ENCODE measurements around the gene BIRC5.
A peak's percentile ranks its signal among the peaks of the same experiment; 100 is the strongest.

BIRC5 gene

DNA sequence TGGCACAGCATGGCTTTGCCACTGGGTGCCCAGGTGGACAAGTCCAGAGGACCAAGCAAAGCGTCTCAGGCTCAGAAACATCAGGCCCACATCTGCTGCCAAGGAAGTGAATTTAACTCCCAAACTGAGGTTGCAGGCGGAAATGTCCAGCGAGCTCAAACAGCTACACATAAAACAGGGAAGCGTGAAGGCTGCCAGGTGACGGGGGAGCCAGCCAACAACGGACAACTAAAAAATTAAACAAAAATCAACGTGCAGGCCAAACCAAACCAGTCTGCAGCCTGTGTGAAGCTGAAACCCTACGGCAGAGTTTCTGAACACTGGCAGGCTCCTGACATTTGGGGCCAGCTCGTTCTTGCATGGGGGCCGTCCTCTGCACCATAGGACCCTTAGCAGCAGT, 29.7 kb upstream of the BIRC5 start:
- DNase-seq (ENCODE audit: low read depth) = no peak

DNA sequence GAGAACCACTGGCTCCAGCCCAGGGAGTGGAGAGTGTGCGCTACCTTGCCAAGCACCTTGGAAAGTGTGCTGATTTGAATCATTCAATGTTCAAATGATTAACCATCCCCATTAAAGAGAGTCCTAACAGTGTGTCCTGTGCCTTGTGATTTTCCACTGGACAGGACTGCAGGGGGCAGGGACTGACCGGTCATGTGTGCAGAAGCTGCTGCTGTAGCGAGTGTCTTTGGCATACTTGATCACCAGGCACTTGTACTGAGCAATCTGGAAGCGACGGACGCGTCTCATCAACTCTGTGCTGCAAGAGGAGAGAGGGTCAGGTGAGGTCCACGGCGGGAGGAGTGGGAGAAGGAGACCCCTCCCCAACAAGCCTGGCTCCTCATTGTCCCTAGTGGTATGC, 29.2 kb upstream of the BIRC5 start:
- DNase-seq (ENCODE audit: low read depth) = no peak

DNA sequence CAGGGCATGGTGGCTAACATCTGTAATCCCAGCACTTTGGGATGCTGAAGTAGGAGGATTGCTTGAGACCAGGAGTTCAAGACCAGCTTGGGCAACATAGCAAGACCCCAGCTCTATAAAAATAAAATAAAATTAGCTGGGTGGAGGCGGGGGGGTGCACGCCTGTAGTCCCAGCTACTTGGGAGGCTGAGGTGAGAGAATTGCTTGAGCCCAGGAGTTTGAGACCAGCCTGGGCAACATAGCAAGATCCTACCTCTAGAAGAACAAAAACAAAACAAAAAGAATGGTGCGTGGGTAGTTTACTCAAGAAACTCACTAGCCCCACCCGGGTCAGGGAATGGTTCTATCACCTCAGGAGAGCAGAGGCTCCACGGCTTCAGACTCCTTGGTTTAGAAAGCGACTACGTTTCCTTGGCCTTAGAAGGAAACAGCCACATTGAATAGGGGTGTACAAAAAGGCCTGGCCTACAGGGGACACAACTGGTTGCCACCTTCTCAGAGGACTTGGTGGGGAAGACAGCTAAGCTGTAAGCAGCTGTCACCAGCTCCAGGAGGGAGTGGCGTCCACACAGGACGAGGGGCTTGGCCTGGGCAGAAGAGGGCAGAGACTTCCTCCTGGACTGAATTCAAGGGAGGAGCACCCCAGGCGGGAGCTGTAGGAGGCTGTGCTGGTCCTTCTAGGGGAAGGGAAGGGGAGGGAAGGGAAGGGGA, 27.9 kb upstream of the BIRC5 start:
- DNase-seq (ENCODE audit: low read depth) = no peak

DNA sequence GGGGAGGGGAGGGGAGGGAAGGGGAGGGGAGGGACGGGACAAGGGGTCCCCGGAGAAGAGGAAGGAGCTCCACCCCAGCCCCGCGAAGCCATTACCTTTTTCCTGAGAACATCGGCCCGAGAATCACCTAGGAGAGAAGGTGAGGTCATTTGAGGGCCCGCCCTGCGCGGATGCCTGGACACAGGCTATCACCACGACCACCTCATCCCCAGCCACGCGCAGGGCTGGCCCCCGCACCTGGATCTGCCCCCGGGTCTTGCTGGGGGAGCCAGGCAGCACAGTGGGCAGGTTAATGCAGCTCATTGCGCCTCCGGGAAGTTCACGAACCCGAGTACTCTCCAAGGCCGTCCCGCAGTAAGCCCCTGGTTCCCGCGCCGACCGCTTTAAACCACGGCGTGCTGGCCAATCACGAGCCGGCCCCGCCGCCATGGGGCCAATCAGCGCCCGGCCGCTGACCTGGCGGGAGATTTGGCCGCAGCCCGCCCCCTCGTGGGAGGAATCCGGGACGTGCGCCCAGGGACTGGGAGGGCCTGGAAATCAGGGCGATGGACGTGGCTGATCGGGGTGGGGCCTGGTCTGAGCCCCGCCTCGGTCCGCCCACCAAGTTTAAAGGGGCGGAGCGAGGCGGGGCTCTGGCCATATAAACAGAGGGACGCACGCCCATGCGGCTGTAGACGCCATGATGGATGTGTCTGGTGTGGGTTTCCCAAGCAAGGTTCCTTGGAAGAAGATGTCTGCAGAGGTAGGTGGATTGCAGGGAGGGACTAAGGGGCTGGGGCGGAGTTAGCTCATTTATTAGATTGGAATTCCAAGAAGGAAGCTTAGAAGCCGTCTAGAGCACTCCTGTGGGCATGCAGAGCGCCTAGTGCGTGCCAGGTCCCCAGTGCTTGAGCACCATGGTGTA, 27.1 kb upstream of the BIRC5 start, which contains the start of the genes AFMID and TK1:
TSS of gene AFMID (plus strand) at position 671 of the 904 bp plus-strand sequence. CDS start at position 680, 9 bp downstream.
TSS of gene TK1 (minus strand) at position 361 of the 904 bp plus-strand sequence. CDS start at position 303, 58 bp downstream.
- DNase-seq (ENCODE audit: low read depth) = peak; percentile 70

DNA sequence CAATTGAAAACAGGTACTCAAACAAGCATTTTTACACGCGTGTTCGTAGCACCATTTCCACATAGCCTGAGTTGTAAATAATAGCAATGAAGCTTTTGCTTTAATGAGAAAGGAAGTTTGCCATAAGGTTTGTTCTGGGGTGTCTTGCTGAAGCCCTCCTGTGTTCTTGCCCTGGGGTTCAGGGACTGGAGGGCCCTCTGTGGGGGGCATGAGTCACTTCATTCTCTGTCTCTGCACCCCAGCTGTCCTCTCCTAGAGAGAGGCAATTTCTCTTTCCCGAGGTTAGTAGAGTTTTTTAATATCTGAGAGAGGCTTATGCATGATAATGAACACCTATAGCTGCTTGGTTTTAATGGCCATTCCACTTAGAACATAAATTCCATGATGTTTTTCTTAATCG, 17.3 kb upstream of the BIRC5 start:
- no peak for DNase-seq (ENCODE audit: low read depth)

DNA sequence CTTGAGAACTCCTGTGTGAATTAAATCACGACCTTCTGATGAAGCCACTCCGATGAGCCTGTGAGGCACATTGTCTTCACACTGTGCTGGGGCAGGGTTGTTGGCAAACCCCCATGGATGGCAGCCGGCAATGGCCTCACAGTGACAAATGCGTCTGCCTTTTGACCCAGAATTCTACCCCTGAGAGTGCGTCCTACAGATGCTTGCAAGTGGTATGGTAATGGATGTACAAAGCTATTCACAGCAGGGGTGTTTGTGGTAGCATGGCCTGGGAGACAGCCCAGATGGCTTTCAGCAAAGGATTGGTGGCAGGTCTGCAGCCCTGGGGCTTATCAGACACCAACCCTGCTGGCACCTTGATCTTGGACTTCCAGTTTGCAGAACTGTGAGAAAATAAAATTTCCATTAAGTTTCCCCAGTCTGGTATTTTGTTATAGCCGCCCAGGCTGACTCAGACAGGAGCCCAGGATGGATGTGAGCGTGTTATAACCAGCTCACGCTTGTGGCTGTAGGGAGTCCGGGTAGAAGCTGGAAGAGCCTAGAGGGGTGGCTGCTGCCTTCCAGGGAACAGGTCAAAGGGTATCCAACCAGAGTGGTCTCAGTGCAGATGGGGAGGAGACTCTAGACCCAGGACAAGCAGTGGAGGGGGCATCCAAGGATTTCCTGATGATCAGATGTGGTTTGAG, 16.8 kb upstream of the BIRC5 start:
- no peak for DNase-seq (ENCODE audit: low read depth)

DNA sequence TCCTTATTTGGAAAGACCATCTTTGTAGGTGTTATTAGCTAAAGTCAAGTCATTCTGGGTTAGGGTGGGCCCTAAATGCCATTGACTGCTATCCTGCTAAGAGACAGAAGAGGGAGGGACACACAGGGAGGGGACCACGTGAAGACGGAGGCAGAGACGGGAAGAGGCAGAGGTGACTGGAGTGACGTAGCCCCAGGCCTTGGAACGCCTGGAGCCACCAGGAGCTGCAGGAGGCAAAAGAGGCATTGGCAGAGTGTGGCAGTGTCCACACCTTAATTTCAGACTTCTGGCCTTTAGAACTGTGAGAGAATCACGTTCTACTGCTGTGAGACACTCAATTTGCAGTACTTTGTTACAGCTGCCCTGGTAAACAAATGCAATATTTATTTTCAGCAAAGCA, 13.6 kb upstream of the BIRC5 start:
- no peak for DNase-seq (ENCODE audit: low read depth)

DNA sequence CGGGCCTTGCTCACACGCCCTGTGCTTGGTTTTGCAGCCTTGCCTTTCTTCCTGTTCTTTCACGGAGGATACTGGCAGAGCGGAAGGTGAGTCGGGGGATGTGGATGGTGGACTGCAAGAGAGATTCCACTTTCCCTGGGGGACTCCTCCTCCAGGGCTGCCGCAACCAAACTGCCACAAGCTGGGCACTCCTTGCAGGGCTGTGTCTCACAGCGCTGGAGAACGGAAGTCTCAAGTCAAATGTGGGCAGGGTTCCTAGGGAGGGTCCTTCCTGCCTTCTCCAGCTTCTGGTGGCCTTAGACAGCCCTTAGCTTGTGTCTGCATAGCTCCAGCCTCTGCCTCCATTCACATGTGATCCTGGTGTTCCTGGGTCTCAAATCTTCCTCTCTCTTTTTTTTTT, 11.4 kb upstream of the BIRC5 start:
- DNase-seq (ENCODE audit: low read depth) = no peak

DNA sequence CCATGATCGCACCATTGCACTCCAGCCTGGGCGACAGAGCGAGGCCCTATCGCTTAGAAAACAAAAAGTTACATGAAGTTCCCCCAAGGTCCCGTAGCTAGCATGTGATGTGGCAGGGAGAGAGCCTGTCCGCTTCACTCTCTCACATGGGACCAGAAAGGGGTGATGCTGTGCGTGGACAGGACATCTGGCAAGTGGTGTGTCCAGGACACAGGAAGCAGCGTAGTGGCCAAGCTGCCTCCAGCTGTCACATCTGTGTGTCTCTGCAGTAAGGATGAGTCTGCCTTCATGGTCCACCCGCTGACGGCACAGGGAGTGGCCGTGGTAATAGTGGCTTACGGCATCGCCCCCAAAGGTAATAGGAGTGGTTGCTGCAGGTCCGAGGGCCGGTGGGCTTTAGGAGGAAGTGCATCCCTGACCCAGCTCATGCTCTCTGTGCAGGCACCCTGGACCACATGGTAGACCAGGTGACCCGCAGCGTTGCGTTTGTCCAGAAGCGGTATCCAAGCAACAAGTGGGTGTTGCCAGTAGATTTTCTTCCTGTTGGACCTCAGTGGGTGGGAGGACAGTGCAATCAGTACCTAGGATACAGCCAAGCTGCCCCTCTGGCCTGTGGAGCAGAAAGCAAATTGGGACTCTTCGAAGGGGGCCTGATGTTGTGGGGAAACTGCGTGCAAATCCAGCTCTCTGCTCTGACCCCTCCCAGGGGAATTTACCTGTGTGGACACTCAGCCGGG, 9.5 kb upstream of the BIRC5 start:
- DNase-seq (ENCODE audit: low read depth) = no peak

DNA sequence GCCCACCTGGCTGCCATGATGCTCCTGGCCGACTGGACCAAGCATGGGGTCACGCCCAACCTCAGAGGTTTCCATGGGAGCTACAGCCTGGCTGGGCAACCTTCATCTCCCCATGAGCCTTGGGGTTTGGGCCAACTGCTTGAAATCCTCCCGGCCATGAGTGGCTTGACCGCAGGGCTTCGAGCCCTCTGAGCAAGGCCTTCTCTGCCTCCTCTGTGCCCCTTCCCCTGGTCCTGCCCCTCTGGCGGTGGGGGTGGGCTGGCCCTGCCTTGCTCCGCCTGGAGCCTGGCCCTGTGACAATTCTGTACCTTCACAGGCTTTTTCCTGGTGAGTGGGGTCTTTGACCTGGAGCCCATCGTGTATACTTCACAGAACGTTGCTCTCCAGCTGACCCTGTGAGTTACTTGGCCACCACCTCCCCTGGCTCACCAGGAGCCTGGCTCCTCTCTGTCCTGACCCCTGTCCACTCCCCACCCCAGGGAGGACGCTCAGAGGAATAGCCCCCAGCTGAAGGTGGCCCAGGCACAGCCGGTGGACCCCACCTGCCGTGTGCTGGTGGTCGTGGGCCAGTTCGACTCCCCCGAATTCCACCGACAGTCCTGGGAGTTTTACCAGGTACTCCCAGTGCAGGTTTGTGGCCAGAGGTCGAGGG, 8.8 kb upstream of the BIRC5 start:
- DNase-seq (ENCODE audit: low read depth) = no peak

DNA sequence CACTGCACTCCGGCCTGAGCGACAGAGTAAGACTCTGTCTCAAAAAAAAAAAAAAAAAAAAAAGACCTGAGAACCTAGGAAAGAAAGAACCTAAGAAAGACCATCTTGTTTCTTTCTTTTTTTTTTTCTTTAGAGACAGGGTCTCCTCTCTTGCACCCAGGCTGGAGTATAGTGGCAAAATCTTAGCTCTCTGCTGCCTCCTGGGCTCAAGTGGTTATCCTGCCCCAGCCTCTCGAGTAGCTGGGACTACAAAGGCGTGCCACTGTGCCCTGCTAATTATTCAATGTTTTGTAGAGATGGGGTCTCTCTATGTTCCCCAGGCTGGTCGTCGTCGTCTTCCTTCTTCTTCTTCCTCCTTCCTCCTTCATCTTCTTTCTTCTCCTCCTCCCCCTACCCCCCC, 7.8 kb upstream of the BIRC5 start:
- DNase-seq (ENCODE audit: low read depth) = no peak

DNA sequence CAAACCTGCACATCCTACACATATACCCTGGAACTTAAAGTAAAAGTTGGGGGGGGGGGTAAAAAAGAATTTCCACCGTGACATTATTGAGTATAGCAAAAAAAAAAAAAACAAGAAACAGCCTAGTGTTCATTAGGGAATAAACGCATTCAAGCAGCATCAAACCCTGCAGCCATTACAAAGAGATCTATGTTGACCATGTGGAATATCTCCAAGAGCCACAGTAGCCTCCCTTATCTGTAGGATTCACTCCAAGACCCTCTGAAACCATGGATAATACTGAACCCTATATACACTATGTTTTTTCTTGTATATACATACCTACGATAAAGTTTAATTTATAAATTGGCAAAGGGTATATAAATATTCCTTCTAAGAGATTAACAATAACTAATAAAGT, 5.6 kb upstream of the BIRC5 start:
- no peak for DNase-seq (ENCODE audit: low read depth)

DNA sequence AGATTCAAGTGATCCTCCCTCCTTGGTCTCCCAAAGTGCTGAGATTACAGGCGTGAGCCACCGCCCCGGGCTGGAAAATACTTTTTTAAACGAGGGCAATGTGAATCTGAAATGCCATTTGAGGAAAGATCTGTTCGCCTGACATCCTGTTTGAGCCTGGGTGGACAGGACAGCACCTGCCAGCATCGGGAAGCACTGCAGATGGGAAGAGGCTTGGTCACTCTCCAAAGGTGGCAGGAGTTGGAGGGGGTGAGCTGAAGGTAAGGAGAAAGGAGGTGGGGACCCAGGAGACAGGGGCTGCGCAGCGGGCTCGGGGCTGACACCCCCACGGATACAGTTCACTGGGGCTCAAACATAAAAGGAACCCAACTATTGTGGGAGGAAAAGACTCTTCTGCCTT, 3.9 kb upstream of the BIRC5 start:
- no peak for DNase-seq (ENCODE audit: low read depth)

DNA sequence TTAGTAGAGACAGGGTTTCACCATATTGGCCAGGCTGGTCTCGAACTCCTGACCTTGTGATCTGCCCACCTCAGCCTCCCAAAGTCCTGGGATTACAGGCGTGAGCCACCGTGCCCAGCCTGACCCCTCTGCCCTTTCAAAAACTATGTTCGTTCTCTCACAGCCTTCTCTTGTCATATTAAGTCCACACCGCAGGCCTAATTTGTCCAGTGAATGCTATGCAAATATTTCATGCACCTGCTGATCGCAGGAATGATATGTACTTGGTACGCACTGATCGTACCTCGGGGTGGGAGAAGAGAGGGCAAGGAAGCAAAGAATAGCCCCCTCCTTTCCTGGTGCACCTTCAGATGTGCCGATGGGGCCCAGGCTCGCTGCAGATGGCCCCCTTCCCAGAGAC, 3.0 kb upstream of the BIRC5 start:
- DNase-seq (ENCODE audit: low read depth) = no peak

DNA sequence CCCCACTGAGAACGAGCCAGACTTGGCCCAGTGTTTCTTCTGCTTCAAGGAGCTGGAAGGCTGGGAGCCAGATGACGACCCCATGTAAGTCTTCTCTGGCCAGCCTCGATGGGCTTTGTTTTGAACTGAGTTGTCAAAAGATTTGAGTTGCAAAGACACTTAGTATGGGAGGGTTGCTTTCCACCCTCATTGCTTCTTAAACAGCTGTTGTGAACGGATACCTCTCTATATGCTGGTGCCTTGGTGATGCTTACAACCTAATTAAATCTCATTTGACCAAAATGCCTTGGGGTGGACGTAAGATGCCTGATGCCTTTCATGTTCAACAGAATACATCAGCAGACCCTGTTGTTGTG, 631 bp downstream of the BIRC5 start:
- DNase-seq (ENCODE audit: low read depth) = no peak

DNA sequence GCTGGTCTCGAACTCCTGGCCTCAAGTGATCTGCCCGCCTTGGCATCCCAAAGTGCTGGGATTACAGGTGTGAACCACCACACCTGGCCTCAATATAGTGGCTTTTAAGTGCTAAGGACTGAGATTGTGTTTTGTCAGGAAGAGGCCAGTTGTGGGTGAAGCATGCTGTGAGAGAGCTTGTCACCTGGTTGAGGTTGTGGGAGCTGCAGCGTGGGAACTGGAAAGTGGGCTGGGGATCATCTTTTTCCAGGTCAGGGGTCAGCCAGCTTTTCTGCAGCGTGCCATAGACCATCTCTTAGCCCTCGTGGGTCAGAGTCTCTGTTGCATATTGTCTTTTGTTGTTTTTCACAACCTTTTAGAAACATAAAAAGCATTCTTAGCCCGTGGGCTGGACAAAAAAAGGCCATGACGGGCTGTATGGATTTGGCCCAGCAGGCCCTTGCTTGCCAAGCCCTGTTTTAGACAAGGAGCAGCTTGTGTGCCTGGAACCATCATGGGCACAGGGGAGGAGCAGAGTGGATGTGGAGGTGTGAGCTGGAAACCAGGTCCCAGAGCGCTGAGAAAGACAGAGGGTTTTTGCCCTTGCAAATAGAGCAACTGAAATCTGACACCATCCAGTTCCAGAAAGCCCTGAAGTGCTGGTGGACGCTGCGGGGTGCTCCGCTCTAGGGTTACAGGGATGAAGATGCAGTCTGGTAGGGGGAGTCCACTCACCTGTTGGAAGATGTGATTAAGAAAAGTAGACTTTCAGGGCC, 5.5 kb downstream of the BIRC5 start:
- no peak for DNase-seq (ENCODE audit: low read depth)

DNA sequence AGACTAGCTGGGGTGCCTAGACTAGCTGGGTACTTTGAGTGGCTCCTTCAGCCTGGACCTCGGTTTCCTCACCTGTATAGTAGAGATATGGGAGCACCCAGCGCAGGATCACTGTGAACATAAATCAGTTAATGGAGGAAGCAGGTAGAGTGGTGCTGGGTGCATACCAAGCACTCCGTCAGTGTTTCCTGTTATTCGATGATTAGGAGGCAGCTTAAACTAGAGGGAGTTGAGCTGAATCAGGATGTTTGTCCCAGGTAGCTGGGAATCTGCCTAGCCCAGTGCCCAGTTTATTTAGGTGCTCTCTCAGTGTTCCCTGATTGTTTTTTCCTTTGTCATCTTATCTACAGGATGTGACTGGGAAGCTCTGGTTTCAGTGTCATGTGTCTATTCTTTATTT, 9.0 kb downstream of the BIRC5 start:
- no peak for DNase-seq (ENCODE audit: low read depth)

DNA sequence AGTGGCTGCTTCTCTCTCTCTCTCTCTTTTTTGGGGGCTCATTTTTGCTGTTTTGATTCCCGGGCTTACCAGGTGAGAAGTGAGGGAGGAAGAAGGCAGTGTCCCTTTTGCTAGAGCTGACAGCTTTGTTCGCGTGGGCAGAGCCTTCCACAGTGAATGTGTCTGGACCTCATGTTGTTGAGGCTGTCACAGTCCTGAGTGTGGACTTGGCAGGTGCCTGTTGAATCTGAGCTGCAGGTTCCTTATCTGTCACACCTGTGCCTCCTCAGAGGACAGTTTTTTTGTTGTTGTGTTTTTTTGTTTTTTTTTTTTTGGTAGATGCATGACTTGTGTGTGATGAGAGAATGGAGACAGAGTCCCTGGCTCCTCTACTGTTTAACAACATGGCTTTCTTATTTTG, 9.7 kb downstream of the BIRC5 start:
- no peak for DNase-seq (ENCODE audit: low read depth)

DNA sequence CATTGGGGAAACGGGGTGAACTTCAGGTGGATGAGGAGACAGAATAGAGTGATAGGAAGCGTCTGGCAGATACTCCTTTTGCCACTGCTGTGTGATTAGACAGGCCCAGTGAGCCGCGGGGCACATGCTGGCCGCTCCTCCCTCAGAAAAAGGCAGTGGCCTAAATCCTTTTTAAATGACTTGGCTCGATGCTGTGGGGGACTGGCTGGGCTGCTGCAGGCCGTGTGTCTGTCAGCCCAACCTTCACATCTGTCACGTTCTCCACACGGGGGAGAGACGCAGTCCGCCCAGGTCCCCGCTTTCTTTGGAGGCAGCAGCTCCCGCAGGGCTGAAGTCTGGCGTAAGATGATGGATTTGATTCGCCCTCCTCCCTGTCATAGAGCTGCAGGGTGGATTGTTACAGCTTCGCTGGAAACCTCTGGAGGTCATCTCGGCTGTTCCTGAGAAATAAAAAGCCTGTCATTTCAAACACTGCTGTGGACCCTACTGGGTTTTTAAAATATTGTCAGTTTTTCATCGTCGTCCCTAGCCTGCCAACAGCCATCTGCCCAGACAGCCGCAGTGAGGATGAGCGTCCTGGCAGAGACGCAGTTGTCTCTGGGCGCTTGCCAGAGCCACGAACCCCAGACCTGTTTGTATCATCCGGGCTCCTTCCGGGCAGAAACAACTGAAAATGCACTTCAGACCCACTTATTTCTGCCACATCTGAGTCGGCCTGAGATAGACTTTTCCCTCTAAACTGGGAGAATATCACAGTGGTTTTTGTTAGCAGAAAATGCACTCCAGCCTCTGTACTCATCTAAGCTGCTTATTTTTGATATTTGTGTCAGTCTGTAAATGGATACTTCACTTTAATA, 10.4 kb downstream of the BIRC5 start:
- DNase-seq (ENCODE audit: low read depth) = no peak
